MM.1S (cell line): Measurements from ENCODE around the gene TAGLN2.

Experiments used
- DNase-seq: peaks from one replicate; pipeline ENCODE4 v3.0.0-alpha.2; 2015
- H2AFZ ChIP-seq: fragments of 300-600 bp; sonication (generic); 2 replicates; pipeline ENCODE4 v1.6.0; 2016; ENCODE audit warnings: antibody characterized with exemption, low read length
- H3F3A ChIP-seq: fragments of 300-600 bp; sonication (generic); 2 replicates; pipeline ENCODE4 v1.6.1; 2016; ENCODE audit warnings: mild to moderate bottlenecking, antibody characterized with exemption, low read length, moderate library complexity, mixed read lengths; ENCODE audit not compliant: insufficient read depth
- H3K27ac ChIP-seq: fragments of 300-600 bp; sonication (generic); 2 replicates; pipeline ENCODE4 v1.5.1; 2016; ENCODE audit warnings: mild to moderate bottlenecking, low read length
- H3K27me3 ChIP-seq: fragments of 300-600 bp; sonication (generic); replicated peaks from 2 replicates; pipeline ENCODE4 v1.6.0; 2016; ENCODE audit warnings: low read length; ENCODE audit not compliant: insufficient read depth
- H3K36me3 ChIP-seq: fragments of 300-600 bp; sonication (generic); replicated peaks from 2 replicates; pipeline ENCODE4 v1.6.1; 2016; ENCODE audit warnings: mild to moderate bottlenecking, low read length, mixed read lengths; ENCODE audit not compliant: insufficient read depth
- H3K4me1 ChIP-seq: fragments of 300-600 bp; sonication (generic); 2 replicates; pipeline ENCODE4 v1.6.1; 2016; ENCODE audit warnings: low read length, mixed read lengths
- H3K4me2 ChIP-seq: fragments of 300-600 bp; sonication (generic); 2 replicates; pipeline ENCODE4 v1.6.0; 2016; ENCODE audit warnings: low read depth, low read length
- H3K4me3 ChIP-seq: fragments of 300-600 bp; sonication (generic); 2 replicates; pipeline ENCODE4 v1.5.1; 2016; ENCODE audit warnings: low read length, mixed read lengths
- H3K79me2 ChIP-seq: fragments of 300-600 bp; sonication (generic); 2 replicates; pipeline ENCODE4 v1.6.1; 2016; ENCODE audit warnings: mixed run types, low read length, mixed read lengths
- H3K9ac ChIP-seq: fragments of 300-600 bp; sonication (generic); 2 replicates; pipeline ENCODE4 v1.6.1; 2016; ENCODE audit warnings: low read length, mixed read lengths
- H3K9me2 ChIP-seq: fragments of 300-600 bp; sonication (generic); replicated peaks from 2 replicates; pipeline ENCODE4 v1.6.1; 2016; ENCODE audit warnings: mild to moderate bottlenecking, low read length, mixed read lengths; ENCODE audit not compliant: insufficient read depth
- H3K9me3 ChIP-seq: fragments of 300-600 bp; sonication (generic); replicated peaks from 2 replicates; pipeline ENCODE4 v1.6.1; 2016; ENCODE audit warnings: mild to moderate bottlenecking, low read length, mixed read lengths; ENCODE audit not compliant: insufficient read depth
- H4K20me1 ChIP-seq: fragments of 300-600 bp; sonication (generic); 2 replicates; pipeline ENCODE4 v1.6.1; 2016; ENCODE audit warnings: mild to moderate bottlenecking, low read length, moderate library complexity, mixed read lengths; ENCODE audit not compliant: insufficient read depth
- EZH2 ChIP-seq: fragments of 300-600 bp; sonication (generic); optimal IDR thresholded peaks from 2 replicates; pipeline ENCODE3; 2017; ENCODE audit warnings: low read depth, mild to moderate bottlenecking, antibody characterized with exemption, low read length, mixed read lengths
- EZH2phosphoT487 ChIP-seq: fragments of 300-600 bp; sonication (generic); IDR thresholded peaks from 2 replicates; pipeline ENCODE4 v1.6.1; 2018; ENCODE audit warnings: antibody characterized with exemption, low read length
- TF ChIP-seq, protein P1 (sequence below): fragments of 300-600 bp; sonication (generic); IDR thresholded peaks from 2 replicates; pipeline ENCODE4 v1.5.1; 2016; ENCODE audit warnings: antibody characterized with exemption, low read length, mixed read lengths

TAGLN2 gene

GRCh38 chr1:159918352-159919200 is 6.7 kb downstream of the TAGLN2 start:
- Histone ChIP-seq H3K4me3 (no peak overlapping the region), H3K4me2 (no peak overlapping the region), H3K79me2 (peaks cover 43% of the 10 kb centered on the region), H3K36me3 (peaks cover 10% of the 10 kb centered on the region), H3K4me1 (peaks cover 30% of the 10 kb centered on the region), H3K27ac (peak overlapping the region; percentile 12; the same call in 1 of the 2 replicates), H3K27me3 (no peaks in the 10 kb centered on the region), H2AFZ (no peak overlapping the region), H3K9ac (no peak overlapping the region), H3F3A (peaks cover 5% of the 10 kb centered on the region), H3K9me3 (no peaks in the 10 kb centered on the region), H3K9me2 (no peaks in the 10 kb centered on the region), H4K20me1 (no peaks in the 10 kb centered on the region)
- no peak for DNase-seq
- TF ChIP-seq EZH2phosphoT487: no peak

DNA sequence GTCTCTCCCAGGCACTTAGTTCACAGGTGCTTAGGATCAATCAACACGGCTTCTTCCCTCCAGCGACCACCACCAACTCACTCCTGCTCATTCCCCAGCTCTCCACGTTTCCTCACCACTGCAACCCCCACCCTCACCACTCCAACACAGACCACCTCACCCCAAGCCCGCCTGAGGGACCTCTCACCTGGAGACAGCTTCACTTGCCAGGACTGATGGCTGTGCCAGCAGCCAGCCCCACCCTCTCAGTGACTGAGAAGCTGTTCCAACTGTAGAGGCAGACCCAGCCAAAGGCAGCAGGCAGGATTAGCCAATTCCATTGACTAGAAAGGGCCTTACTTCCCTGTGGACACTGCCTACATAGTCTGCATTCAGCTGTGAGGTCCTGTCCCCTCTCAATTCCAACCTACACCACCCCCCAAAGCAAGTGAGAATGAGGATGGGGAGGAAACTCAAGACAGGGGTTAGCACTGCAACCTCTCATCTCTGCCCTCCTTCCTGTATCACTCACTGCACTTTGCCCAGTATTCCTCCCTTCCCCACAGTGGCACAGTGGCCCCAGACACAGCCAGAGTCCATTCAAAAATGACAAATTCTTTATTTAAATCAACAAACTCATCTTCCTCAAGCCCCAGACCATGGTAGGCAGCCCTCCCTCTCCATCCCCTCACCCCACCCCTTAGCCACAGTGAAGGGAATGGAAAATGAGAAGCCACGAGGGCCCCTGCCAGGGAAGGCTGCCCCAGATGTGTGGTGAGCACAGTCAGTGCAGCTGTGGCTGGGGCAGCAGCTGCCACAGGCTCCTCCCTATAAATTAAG is 7.6 kb downstream of the TAGLN2 start:
- no peak for DNase-seq
- no peak overlapping the region for H3K4me2 ChIP-seq
- H3K4me1 ChIP-seq: peaks cover 21% of the 10 kb centered on the region
- H3K9ac ChIP-seq: no peak overlapping the region
- H2AFZ ChIP-seq: no peak overlapping the region
- H3K27ac ChIP-seq: peak overlapping the region; percentile 10; the same call in 1 of the 2 replicates
- peaks cover 10% of the 10 kb centered on the region for H3K36me3 ChIP-seq
- H3K9me2 ChIP-seq: no peaks in the 10 kb centered on the region
- H3F3A ChIP-seq: peaks cover 5% of the 10 kb centered on the region
- no peak overlapping the region for H3K4me3 ChIP-seq
- H3K9me3 ChIP-seq: no peaks in the 10 kb centered on the region
- TF ChIP-seq EZH2 (no peak), EZH2phosphoT487 (no peak)
- TF ChIP-seq, protein P1, sequence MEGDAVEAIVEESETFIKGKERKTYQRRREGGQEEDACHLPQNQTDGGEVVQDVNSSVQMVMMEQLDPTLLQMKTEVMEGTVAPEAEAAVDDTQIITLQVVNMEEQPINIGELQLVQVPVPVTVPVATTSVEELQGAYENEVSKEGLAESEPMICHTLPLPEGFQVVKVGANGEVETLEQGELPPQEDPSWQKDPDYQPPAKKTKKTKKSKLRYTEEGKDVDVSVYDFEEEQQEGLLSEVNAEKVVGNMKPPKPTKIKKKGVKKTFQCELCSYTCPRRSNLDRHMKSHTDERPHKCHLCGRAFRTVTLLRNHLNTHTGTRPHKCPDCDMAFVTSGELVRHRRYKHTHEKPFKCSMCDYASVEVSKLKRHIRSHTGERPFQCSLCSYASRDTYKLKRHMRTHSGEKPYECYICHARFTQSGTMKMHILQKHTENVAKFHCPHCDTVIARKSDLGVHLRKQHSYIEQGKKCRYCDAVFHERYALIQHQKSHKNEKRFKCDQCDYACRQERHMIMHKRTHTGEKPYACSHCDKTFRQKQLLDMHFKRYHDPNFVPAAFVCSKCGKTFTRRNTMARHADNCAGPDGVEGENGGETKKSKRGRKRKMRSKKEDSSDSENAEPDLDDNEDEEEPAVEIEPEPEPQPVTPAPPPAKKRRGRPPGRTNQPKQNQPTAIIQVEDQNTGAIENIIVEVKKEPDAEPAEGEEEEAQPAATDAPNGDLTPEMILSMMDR: no peak
- H4K20me1 ChIP-seq: no peaks in the 10 kb centered on the region
- no peaks in the 10 kb centered on the region for H3K27me3 ChIP-seq
- H3K79me2 ChIP-seq: peaks cover 35% of the 10 kb centered on the region

DNA sequence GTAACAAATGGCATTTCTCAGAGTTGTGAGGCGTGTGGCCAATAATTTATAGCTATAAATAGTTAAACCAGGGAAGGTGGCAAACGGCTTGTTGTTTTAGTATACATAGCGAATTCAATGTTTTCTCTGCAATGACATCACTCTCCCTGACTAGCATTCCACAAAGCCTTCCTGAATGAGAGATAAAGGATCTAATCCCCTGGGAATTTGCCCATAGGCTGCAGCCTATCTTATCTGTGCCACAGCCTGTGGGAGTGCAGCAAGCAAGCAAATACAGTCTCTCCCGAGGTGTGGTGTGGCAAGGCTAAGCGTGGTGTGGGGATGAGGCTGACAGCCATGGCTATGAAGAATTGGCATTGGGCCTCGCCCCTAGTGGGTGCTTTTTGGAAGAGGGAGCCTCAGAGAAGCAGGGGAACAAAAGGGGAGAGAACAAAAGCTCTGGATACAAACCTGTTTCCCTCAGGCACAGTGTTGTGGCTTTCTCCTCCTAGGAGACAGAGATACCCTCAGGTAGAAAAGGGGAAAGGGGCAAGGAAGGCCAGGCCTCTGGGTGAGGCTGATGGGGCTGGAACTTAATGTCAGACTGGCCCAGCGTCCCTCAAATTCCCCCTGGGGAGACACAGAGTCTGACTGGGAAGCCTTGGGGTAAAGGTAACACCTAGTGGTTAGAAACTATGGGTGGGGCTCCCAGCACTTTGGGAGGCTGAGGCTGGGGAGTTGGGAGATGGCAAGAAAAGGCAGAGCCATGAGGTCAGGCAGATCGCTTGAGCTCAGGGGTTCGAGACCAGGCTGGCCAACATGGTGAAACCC is 8.9 kb downstream of the TAGLN2 start:
- no peak overlapping the region for H3K4me2 ChIP-seq
- H3F3A ChIP-seq: peaks cover 1% of the 10 kb centered on the region; the same call in 1 of the 2 replicates
- H3K4me1 ChIP-seq: peaks cover 12% of the 10 kb centered on the region
- H3K27ac ChIP-seq: no peak overlapping the region
- no peak for DNase-seq
- H3K79me2 ChIP-seq: peaks cover 22% of the 10 kb centered on the region
- no peaks in the 10 kb centered on the region for H3K9me3 ChIP-seq
- no peak overlapping the region for H3K9ac ChIP-seq
- H3K27me3 ChIP-seq: no peaks in the 10 kb centered on the region
- no peaks in the 10 kb centered on the region for H3K9me2 ChIP-seq
- no peaks in the 10 kb centered on the region for H4K20me1 ChIP-seq
- H2AFZ ChIP-seq: no peak overlapping the region
- TF ChIP-seq EZH2: no peak
- TF ChIP-seq EZH2phosphoT487: no peak
- TF ChIP-seq, protein P1: no peak
- H3K4me3 ChIP-seq: no peak overlapping the region
- peaks cover 10% of the 10 kb centered on the region for H3K36me3 ChIP-seq
